ENCODE data around the gene F7. TPM values are rescaled to one million over a fixed set of nuclear protein-coding genes. Genes with fewer than 3 reads are reported as not detected.
"Not testable (repeated sequence)": the region's sequence is repeated elsewhere in the genome, so short reads cannot be mapped to it uniquely, and the experiment has no call there.

F7 gene
- total and polyA plus RNA-seq, 7 donors = 0.36 TPM; not detected in 6

DNA sequence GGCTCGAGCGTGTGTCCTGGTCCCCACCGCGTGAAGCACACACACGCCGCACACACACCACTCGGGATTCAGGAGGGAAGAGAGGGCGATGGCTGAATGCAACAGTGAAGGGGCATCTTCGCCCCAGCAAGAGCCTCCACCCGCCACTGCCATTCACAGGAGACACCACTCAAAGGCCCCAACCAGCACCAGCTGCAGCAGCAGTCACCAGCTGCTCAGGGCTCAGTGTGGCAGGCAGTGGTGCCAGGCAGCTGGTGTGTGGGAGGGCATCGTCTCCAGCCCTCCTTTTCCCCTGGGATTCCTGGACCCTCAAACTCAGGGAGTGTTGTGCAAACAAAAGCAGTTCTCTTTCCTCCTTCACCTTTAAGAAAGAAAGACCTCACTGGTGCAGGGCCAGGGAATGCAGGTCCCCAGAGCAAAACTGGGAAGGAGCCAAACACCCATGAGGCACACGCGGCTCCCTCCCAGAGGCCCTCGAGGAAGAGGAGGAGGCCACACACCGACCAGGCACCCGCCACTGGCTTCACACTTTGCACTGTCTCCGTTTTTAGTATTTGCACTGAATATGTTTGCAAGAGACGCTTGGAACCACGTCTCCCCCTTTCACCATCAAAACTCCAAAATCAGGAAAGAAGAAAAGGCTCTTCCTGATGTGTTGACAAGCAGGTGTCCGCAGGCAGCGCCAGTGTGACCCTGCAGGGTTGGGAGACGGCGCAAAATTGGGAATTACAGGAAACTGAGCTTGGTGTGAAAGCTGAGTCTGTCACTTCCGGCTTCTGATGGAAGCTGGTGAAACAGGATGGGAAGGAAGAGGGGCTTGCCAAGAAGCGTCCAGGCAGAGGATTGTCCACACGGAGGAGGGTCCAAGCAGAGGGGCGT is 26.4 kb upstream of the F7 start:
- 87 to 89% methylated on average over 27 of the region's 27 CpGs for WGBS, 2 donors

DNA sequence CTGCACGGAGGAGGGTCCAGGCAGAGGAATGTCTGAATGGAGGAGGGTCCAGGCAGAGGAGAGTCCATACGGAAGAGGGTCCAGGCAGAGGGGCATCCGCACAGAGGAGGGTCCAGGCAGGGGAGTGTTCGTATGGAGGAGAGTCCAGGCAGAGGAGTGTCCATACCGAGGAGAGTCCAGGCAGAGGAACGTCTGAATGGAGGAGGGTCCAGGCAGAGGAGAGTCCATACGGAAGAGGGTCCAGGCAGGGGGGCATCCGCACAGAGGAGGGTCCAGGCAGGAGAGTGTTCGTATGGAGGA is 25.9 kb upstream of the F7 start:
- intact Hi-C loops (cut with DNase I); H3K4me3 ChIP-seq; H3K4me1 ChIP-seq; H3K36me3 ChIP-seq; H3K9me3 ChIP-seq; DNase-seq; H3K27ac ChIP-seq; H3K27me3 ChIP-seq: not testable (repeated sequence)
- 72 to 80% methylated on average over 6 to 9 of the region's 9 CpGs for WGBS, 2 donors

More for the DNA sequence above, 26.4 kb upstream of the F7 start:
- no peaks in the 10 kb centered on the region for H3K4me1 ChIP-seq
- H3K4me3 ChIP-seq = no peak overlapping the region
- no peaks in the 10 kb centered on the region for H3K9me3 ChIP-seq
- TF ChIP-seq CTCF (IDR thresholded peaks at IDR 0.05) = no peak
- no peak for TF ChIP-seq EP300 (IDR thresholded peaks at IDR 0.05)
- no peak for TF ChIP-seq POLR2AphosphoS5 (IDR thresholded peaks at IDR 0.05)
- TF ChIP-seq POLR2A (IDR thresholded peaks at IDR 0.05) = no peak
- intact Hi-C loops (cut with DNase I) = no loop called here
- no peak overlapping the region for H3K27ac ChIP-seq
- no peaks in the 10 kb centered on the region for H3K36me3 ChIP-seq
- H3K27me3 ChIP-seq = peaks cover 0 to 4% (median 0%) of the 10 kb centered on the region in 3 donors
- peak; percentile 35 for DNase-seq

GRCh38 chr13:113080361-113080831 is 25.2 kb upstream of the F7 start:
- intact Hi-C loops (cut with DNase I) = no loop called here
- 90 to 92% methylated on average over 18 of the region's 18 CpGs for WGBS, 2 donors
- H3K27me3 ChIP-seq = peaks cover 0 to 4% (median 0%) of the 10 kb centered on the region in 3 donors
- no peaks in the 10 kb centered on the region for H3K9me3 ChIP-seq
- DNase-seq = no peak
- no peaks in the 10 kb centered on the region for H3K4me1 ChIP-seq
- no peaks in the 10 kb centered on the region for H3K36me3 ChIP-seq
- no peak for TF ChIP-seq EP300 (IDR thresholded peaks at IDR 0.05)
- no peak for TF ChIP-seq POLR2A (IDR thresholded peaks at IDR 0.05)
- TF ChIP-seq POLR2AphosphoS5 (IDR thresholded peaks at IDR 0.05) = no peak
- no peak for TF ChIP-seq CTCF (IDR thresholded peaks at IDR 0.05)
- no peak overlapping the region for H3K4me3 ChIP-seq
- H3K27ac ChIP-seq = no peak overlapping the region

DNA sequence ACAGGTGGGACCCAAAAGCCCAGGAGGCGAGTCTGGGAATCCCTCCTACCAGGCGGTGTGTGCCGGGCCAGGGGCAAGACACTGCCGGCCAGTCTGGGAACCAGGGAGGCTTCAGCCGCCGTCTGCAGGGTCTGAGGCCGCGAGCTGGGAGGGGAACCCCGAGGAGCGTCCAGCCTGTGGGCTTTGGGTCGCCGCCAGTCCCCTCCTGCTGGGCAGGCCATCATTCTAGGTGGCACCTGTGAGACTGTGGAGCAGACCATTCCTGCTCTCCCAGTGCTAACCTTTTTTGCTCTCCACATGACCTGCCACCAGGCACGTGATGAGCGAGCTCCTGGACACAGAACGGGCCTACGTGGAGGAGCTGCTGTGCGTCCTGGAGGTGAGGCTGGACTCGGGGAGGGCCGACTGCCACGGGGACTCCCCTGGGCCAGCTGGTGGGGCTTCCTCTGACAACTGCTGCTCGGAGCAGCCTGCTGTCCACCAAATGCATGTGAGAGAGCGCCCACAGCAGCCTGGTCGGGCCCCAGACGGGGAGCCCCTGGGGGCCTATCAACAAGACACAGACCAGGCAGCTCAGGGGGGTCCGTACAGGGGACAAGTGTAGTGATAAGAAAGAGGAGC is 24.6 kb upstream of the F7 start:
- no peak for TF ChIP-seq CTCF (IDR thresholded peaks at IDR 0.05)
- TF ChIP-seq POLR2AphosphoS5 (IDR thresholded peaks at IDR 0.05) = no peak
- TF ChIP-seq EP300 (IDR thresholded peaks at IDR 0.05) = no peak
- no peak for TF ChIP-seq POLR2A (IDR thresholded peaks at IDR 0.05)
- intact Hi-C loops (cut with DNase I) = no loop called here
- peaks cover 0 to 4% (median 0%) of the 10 kb centered on the region in 3 donors for H3K27me3 ChIP-seq
- H3K9me3 ChIP-seq = no peaks in the 10 kb centered on the region
- no peak overlapping the region for H3K4me3 ChIP-seq
- no peak for DNase-seq
- H3K4me1 ChIP-seq = no peaks in the 10 kb centered on the region
- no peaks in the 10 kb centered on the region for H3K36me3 ChIP-seq
- H3K27ac ChIP-seq = no peak overlapping the region
- 90% methylated on average over 25 of the region's 25 CpGs for WGBS, 2 donors

DNA sequence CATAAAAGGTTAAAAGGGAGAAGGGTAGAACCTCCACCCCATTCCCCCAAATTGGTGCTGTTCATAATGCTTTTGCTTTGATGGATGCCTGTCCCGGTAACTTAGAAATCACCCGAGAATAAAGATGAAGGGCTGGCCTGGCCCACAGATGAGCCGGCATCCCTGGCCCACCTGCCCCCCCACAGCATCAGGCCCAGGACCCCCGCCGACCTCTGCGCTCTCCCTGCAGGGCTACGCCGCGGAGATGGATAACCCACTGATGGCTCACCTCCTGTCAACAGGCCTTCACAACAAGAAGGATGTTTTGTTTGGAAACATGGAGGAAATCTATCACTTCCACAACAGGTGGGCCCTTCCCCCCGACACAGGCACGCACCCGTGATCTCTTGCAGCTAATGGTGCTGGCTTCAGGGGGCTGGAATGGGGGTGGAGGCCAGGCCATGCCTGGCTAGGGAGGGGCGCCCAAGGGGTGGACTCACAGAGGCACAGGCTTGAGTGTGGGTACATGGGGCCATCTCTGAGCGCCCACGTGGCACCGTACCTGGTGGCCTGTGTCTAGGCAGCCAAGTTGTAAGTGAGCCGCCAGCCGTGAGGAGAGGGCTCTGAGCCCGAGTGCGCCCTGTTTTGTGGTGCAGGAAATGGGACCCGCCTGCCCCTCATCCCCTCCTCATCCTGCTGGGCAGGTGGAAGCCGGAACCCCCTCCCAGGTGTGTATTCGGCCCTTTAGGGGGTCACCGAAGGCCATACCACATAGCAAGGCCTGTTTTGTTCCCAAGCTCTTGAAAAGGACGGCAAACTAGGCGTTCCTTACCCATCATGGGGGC is 23.2 kb upstream of the F7 start:
- no peaks in the 10 kb centered on the region for H3K9me3 ChIP-seq
- intact Hi-C loops (cut with DNase I) = no loop called here
- TF ChIP-seq EP300 (IDR thresholded peaks at IDR 0.05) = no peak
- TF ChIP-seq POLR2AphosphoS5 (IDR thresholded peaks at IDR 0.05) = no peak
- TF ChIP-seq CTCF (IDR thresholded peaks at IDR 0.05) = no peak
- no peak for TF ChIP-seq POLR2A (IDR thresholded peaks at IDR 0.05)
- DNase-seq = no peak
- peaks cover 0 to 10% (median 0%) of the 10 kb centered on the region in 3 donors for H3K27me3 ChIP-seq
- H3K36me3 ChIP-seq = no peaks in the 10 kb centered on the region
- no peak overlapping the region for H3K27ac ChIP-seq
- no peaks in the 10 kb centered on the region for H3K4me1 ChIP-seq
- 91 to 92% methylated on average over 26 of the region's 26 CpGs for whole genome bisulfite sequencing, 2 donors
- no peak overlapping the region for H3K4me3 ChIP-seq

Measured in sigmoid colon (tissue), 7 donors.